Measurements from ENCODE around the gene MINDY4.

The MINDY4 gene

DNA sequence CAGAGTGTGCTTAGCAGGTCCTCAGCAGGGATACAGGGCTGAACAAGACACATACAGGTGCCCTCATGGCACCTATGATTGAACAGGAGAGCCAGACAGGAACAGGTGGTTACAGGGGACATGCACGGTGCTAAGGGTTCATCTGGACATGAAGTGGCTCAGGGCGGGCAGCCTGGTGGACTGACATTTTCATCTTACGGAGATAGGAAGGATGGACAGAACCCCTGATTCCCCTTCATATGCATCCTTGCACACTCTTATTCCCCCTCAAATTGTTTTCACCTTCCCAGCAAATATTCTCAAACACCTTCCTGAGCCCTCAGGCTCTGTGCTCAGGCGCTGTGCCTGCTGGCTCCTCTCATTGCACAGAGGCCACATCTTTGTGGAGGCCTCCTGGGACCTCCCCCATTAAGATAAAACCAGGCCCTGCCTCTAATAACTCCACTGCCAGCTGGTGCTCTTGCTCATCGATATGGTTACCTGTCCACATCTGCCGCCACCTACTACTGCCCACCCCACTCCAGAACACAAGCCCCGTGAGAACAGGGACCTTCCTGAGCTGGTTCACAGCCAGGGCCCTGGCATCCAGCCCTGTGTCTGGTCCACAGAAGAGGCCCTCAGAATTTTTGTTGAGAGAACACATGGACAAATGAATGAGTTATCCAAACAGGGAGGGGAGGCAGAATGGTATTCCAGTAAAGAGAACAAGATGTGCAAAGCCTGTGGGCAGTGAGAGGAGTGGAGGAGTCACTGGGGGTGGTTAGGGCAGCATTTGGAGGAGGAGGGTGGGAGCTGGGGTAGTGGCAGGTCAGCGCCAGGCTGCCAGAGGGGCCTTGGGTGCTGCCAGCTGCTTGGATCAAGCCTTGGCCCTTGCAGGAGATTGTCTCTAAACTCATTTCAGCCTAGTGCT, 71.6 kb downstream of the MINDY4 start:
- TF ChIP-seq, protein P1, sequence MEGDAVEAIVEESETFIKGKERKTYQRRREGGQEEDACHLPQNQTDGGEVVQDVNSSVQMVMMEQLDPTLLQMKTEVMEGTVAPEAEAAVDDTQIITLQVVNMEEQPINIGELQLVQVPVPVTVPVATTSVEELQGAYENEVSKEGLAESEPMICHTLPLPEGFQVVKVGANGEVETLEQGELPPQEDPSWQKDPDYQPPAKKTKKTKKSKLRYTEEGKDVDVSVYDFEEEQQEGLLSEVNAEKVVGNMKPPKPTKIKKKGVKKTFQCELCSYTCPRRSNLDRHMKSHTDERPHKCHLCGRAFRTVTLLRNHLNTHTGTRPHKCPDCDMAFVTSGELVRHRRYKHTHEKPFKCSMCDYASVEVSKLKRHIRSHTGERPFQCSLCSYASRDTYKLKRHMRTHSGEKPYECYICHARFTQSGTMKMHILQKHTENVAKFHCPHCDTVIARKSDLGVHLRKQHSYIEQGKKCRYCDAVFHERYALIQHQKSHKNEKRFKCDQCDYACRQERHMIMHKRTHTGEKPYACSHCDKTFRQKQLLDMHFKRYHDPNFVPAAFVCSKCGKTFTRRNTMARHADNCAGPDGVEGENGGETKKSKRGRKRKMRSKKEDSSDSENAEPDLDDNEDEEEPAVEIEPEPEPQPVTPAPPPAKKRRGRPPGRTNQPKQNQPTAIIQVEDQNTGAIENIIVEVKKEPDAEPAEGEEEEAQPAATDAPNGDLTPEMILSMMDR (IDR thresholded peaks at IDR 0.05; ENCODE audit: unreplicated experiment in 3 of 3), result no peak
- peak overlapping the region in 1 of 3 experiments; percentile 39 for H3K27ac Mint-ChIP-seq
- H3K9me3 Mint-ChIP-seq, result no peaks in the 10 kb centered on the region
- H3K4me3 Mint-ChIP-seq, result no peak overlapping the region
- H3K27me3 Mint-ChIP-seq (ENCODE audit: low read depth), result peaks cover 3% of the 10 kb centered on the region
- H3K4me1 Mint-ChIP-seq, result peaks cover 32% of the 10 kb centered on the region
- peaks cover 14% of the 10 kb centered on the region for H3K36me3 Mint-ChIP-seq (ENCODE audit: low read depth)

DNA sequence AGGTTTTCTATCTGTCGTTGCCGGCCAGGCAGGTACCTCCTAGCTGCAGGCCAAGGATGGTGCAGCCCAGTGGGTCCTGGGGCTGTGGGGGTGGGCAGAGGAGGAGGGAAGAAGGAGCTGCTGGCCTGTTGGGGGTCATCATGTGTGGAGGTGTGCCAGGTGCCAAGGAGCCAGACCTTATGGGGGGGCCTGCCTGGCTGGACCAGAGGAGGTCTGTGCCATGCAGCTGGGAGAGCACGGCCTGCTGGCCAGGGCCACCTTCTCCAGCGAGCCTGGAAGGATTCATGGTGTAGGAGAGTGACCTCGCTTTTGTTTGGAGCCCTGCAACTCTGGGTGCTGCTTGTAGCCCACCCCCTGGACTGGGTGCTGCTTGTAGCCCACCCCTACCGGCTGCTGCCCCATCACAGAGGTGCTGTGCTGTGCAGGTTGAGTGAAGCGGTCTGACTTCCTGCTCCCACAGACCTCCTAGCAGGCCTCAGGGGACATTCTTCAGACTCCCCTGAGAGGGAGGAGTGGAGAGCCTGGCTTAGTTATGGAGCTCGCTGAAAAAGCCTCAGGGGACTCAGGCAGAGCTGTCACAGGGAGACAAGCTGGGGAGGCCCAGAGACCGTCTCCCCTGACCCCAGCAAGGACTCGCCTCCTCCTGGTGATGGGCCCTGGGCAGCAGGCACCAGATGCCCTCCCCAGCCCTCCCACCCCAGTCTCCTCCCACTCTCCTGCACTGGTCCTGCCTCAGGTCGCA, 72.7 kb downstream of the MINDY4 start:
- H3K4me1 Mint-ChIP-seq, result peaks cover 32% of the 10 kb centered on the region
- H3K36me3 Mint-ChIP-seq (ENCODE audit: low read depth), result peaks cover 14% of the 10 kb centered on the region
- H3K4me3 Mint-ChIP-seq, result no peak overlapping the region
- no peak overlapping the region for H3K27ac Mint-ChIP-seq
- TF ChIP-seq, protein P1 (IDR thresholded peaks at IDR 0.05; ENCODE audit: unreplicated experiment in 3 of 3), result no peak
- peaks cover 3% of the 10 kb centered on the region for H3K27me3 Mint-ChIP-seq (ENCODE audit: low read depth)
- H3K9me3 Mint-ChIP-seq, result no peaks in the 10 kb centered on the region

DNA sequence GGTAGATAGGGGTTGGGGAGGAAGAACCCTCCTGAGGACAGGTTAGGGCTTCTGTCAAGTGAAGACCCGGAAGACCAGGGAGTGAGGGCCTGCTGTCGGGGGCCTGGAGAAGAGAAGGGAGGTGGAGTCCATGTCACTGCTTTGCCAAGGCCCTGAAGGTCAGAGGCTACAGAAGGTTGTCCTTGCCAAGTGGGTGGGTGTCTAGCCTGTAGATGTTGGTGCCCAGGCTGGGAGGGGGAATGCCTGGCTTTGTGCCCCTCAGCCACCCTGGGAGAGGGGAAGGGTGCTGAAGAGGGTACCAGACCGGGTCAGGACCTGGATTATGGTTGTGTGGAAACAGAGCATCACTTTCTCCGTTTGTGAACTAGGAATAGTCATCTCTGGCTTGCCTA, 73.3 kb downstream of the MINDY4 start:
- Mint-ChIP-seq H3K9me3 (no peaks in the 10 kb centered on the region), H3K27ac (no peak overlapping the region), H3K27me3 (ENCODE audit: low read depth) (peaks cover 3% of the 10 kb centered on the region), H3K36me3 (ENCODE audit: low read depth) (peaks cover 11% of the 10 kb centered on the region), H3K4me3 (no peak overlapping the region), H3K4me1 (peaks cover 30% of the 10 kb centered on the region)
- TF ChIP-seq, protein P1 (IDR thresholded peaks at IDR 0.05; ENCODE audit: unreplicated experiment in 3 of 3), result no peak

DNA sequence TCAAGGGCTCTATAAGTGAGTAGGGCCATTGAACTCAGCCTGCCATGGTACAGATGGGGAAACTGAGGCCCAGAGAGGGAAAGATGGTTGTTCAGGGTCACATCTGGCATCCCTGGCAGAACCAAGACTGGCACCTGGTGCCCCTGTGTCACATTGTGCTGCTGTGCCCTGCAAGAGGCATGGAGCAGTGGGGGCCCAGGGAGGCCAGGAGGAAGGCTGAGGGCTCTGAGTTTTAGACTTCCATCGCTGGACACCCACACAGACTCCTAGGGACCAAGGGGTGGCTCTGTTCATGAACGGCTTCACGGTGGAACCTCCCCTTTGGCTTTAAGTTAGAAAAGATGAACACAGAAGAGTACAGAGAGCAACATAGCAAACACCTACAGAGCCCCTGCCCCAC, 73.7 kb downstream of the MINDY4 start:
- TF ChIP-seq, protein P1 (IDR thresholded peaks at IDR 0.05; ENCODE audit: unreplicated experiment in 3 of 3), result no peak
- H3K4me3 Mint-ChIP-seq, result no peak overlapping the region
- peaks cover 28% of the 10 kb centered on the region for H3K4me1 Mint-ChIP-seq
- peaks cover 3% of the 10 kb centered on the region for H3K27me3 Mint-ChIP-seq (ENCODE audit: low read depth)
- H3K27ac Mint-ChIP-seq, result peak overlapping the region in 1 of 3 experiments; percentile 49
- peaks cover 6% of the 10 kb centered on the region for H3K36me3 Mint-ChIP-seq (ENCODE audit: low read depth)
- H3K9me3 Mint-ChIP-seq, result no peaks in the 10 kb centered on the region

DNA sequence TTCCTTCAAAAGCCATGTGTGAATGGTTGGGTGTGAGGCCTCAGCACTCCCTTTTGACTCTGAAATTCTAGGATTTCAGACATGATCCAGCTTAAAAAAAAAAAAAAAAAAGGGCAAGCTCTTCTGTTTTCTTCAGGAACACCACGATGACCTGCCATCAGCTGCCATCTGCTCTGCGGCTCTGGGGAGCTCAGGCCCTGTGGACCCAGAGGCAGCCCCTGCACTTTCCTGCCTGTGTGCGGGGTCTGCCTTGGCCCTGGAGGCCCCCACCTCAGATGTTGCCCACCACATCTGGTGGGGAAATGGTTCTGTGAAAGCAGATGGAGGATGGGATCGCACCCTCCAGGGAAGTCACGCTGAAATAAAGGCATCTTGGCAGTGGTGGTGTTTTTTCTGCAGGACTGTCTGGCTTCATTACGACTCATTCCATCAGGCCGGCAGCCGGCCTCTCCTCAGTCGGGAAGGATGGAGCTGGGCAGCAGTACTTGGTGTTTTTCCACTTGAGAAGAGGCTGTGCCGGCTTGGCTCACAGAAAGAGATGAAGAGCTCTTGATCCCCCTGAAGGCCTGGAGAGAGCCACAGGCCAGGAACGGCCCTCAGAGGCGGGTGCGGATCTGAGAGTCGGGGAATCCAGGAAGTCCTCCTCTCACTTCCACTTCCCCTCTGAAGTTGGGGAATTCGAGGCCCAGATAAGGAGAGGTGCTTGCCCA, 74.4 kb downstream of the MINDY4 start:
- no peaks in the 10 kb centered on the region for H3K9me3 Mint-ChIP-seq
- H3K4me3 Mint-ChIP-seq, result no peak overlapping the region
- TF ChIP-seq, protein P1 (IDR thresholded peaks at IDR 0.05; ENCODE audit: unreplicated experiment in 3 of 3), result no peak
- peaks cover 3% of the 10 kb centered on the region for H3K27me3 Mint-ChIP-seq (ENCODE audit: low read depth)
- H3K36me3 Mint-ChIP-seq (ENCODE audit: low read depth), result peaks cover 4% of the 10 kb centered on the region
- H3K4me1 Mint-ChIP-seq, result peaks cover 28% of the 10 kb centered on the region
- H3K27ac Mint-ChIP-seq, result peak overlapping the region in 2 of 3 experiments; percentile 75 to 90

Data from nephron (organoid).